IMR-90 (cell line): ENCODE results near the gene KCNN3. TPM values are rescaled to one million over a fixed set of nuclear protein-coding genes. Genes with fewer than 3 reads are reported as not detected.

Experiments used
- ATAC-seq: fragments of 200-7000 bp; cut with Tn5 transposase; 2 replicates; pipeline ENCODE4 v1.9.1; 2020; ENCODE audit warnings: low read depth, mild to moderate bottlenecking, moderate library complexity
- BruUV-seq: library from RNA; stranded (reverse); fragments of 400-500 nt; replicated peaks from 2 replicates; lab custom pipeline; 2021; lab: Mats Ljungman, UMichigan
- CTCF ChIA-PET: fragments of 300-600 bp; formaldehyde crosslinking; extraction: SDS; loops from one replicate; lab custom pipeline; 2021; ENCODE audit warnings: antibody characterized with exemption; lab: Yijun Ruan, JAX
- POLR2A ChIA-PET: fragments of 300-600 bp; sonication (Branson Sonifier 250); formaldehyde crosslinking; loops from one replicate; lab custom pipeline; 2022; ENCODE audit warnings: antibody characterized with exemption; ENCODE audit not compliant: unreplicated experiment; lab: Charles Lee
- DNase-seq: peaks from one replicate; pipeline ENCODE4 v3.0.0; 2013
- H2AFZ ChIP-seq: replicated peaks from 2 replicates; pipeline ENCODE3; 2013; ENCODE audit warnings: low read length, mild to moderate bottlenecking; ENCODE audit not compliant: poor library complexity
- H2AK5ac ChIP-seq: 2 replicates; pipeline ENCODE4 v1.6.1; 2013; ENCODE audit warnings: low read depth, low read length, inconsistent platforms
- H2AK9ac ChIP-seq: replicated peaks from 2 replicates; pipeline ENCODE3; 2013; ENCODE audit warnings: mild to moderate bottlenecking, low read depth, low read length, moderate library complexity; ENCODE audit not compliant: poor library complexity
- H2BK120ac ChIP-seq: 2 replicates; pipeline ENCODE4 v1.6.1; 2013; ENCODE audit warnings: low read depth, low read length, inconsistent platforms
- H2BK15ac ChIP-seq: 3 replicates; pipeline ENCODE4 v1.6.1; 2013; ENCODE audit warnings: low read depth, low read length, inconsistent platforms
- H2BK20ac ChIP-seq: 2 replicates; pipeline ENCODE4 v1.6.1; 2013; ENCODE audit warnings: low read depth, mild to moderate bottlenecking, inconsistent platforms, low read length, moderate library complexity
- H2BK5ac ChIP-seq: 2 replicates; pipeline ENCODE4 v1.6.1; 2013; ENCODE audit warnings: mild to moderate bottlenecking, low read depth, low read length, inconsistent platforms; ENCODE audit not compliant: poor library complexity, severe bottlenecking
- H3K14ac ChIP-seq: replicated peaks from 2 replicates; pipeline ENCODE4 v1.6.1; 2013; ENCODE audit warnings: low read depth, low read length, inconsistent platforms
- H3K18ac ChIP-seq: 2 replicates; pipeline ENCODE4 v1.6.1; 2013; ENCODE audit warnings: low read depth, low read length, control low read depth
- H3K23ac ChIP-seq: 2 replicates; pipeline ENCODE4 v1.6.1; 2013; ENCODE audit warnings: low read depth, low read length, inconsistent platforms
- H3K27ac ChIP-seq: 2 replicates; pipeline ENCODE4 v1.5.1; 2013; ENCODE audit warnings: mild to moderate bottlenecking, control low read depth, low read length; ENCODE audit not compliant: insufficient read depth
- H3K27me3 ChIP-seq: 2 replicates; pipeline ENCODE4 v1.6.1; 2013; ENCODE audit warnings: low read length; ENCODE audit not compliant: control insufficient read depth, insufficient read depth
- H3K36me3 ChIP-seq: 2 replicates; pipeline ENCODE4 v1.6.1; 2013; ENCODE audit warnings: low read length, mixed read lengths; ENCODE audit not compliant: control insufficient read depth, insufficient read depth
- H3K4ac ChIP-seq: 2 replicates; pipeline ENCODE4 v1.6.1; 2013; ENCODE audit warnings: low read depth, low read length, inconsistent platforms
- H3K4me1 ChIP-seq: 2 replicates; pipeline ENCODE4 v1.6.1; 2013; ENCODE audit warnings: low read length, mixed read lengths; ENCODE audit not compliant: control insufficient read depth, insufficient read depth
- H3K4me2 ChIP-seq: 2 replicates; pipeline ENCODE4 v1.6.1; 2013; ENCODE audit warnings: low read depth, mild to moderate bottlenecking, control low read depth, low read length, moderate library complexity
- H3K4me3 ChIP-seq: 2 replicates; pipeline ENCODE4 v1.5.1; 2013; ENCODE audit warnings: low read depth, mild to moderate bottlenecking, control low read depth, low read length, moderate library complexity; ENCODE audit not compliant: insufficient read depth
- H3K56ac ChIP-seq: 2 replicates; pipeline ENCODE4 v1.6.1; 2013; ENCODE audit warnings: low read length, inconsistent platforms; ENCODE audit not compliant: insufficient read depth; ENCODE audit errors: extremely low read depth
- H3K79me1 ChIP-seq, 2 experiments: 2 replicates each; pipeline ENCODE4 v1.6.1; 2013; ENCODE audit warnings: low read length in 2 of 2, inconsistent platforms in 1 of 2, low read depth in 1 of 2
- H3K9ac ChIP-seq: 2 replicates; pipeline ENCODE4 v1.6.1; 2013; ENCODE audit warnings: low read depth, low read length, control low read depth
- H3K9me1 ChIP-seq: 2 replicates; pipeline ENCODE4 v1.6.1; 2013; ENCODE audit warnings: low read length, inconsistent platforms; ENCODE audit not compliant: insufficient read depth
- H3K9me3 ChIP-seq: 2 replicates; pipeline ENCODE4 v1.6.1; 2013; ENCODE audit warnings: low read length; ENCODE audit not compliant: control insufficient read depth, insufficient read depth
- H4K20me1 ChIP-seq: 2 replicates; pipeline ENCODE4 v1.6.1; 2013; ENCODE audit warnings: low read length, inconsistent platforms; ENCODE audit not compliant: insufficient read depth
- H4K5ac ChIP-seq: 2 replicates; pipeline ENCODE4 v1.6.1; 2013; ENCODE audit warnings: mild to moderate bottlenecking, low read depth, low read length, control low read depth
- H4K8ac ChIP-seq, 2 experiments: 2 replicates each; pipeline ENCODE4 v1.6.1; 2013; ENCODE audit warnings: low read depth in 2 of 2, low read length in 2 of 2, control low read depth in 1 of 2, inconsistent platforms in 1 of 2
- H4K91ac ChIP-seq: 2 replicates; pipeline ENCODE4 v1.6.1; 2013; ENCODE audit warnings: low read depth, low read length, inconsistent platforms; ENCODE audit not compliant: insufficient read depth
- MAFK ChIP-seq: IDR thresholded peaks from 2 replicates; pipeline ENCODE4 v1.6.1; 2012; ENCODE audit warnings: low read depth, low read length, improper control_type of control experiment
- MXI1 ChIP-seq: IDR thresholded peaks from 2 replicates; pipeline ENCODE4 v1.6.1; 2012; ENCODE audit warnings: low read depth, mild to moderate bottlenecking, low read length, moderate library complexity, borderline replicate concordance
- NFE2L2 ChIP-seq: fragments of 150-350 bp; IDR thresholded peaks from 2 replicates; pipeline ENCODE4 v1.6.1; 2016; ENCODE audit warnings: low read depth, mild to moderate bottlenecking, low read length
- WGBS, 2 experiments: methylation state at CpG; one replicate each; pipeline versions ENCODE4 v1.1.5 to v1.1.7; 2013; ENCODE audit warnings: missing lambda C conversion rate in 2 of 2; ENCODE audit not compliant: insufficient read length in 1 of 2; ENCODE audit errors: extremely low coverage in 2 of 2; 5-methylcytosine and 5-hydroxymethylcytosine counted together
- dilution Hi-C: fragments of 300-500 bp; cut with HindIII; formaldehyde crosslinking; loops from one replicate; pipeline ENCODE4 v1.14.3; 2018; ENCODE audit warnings: low sequenced_read_pairs; ENCODE audit not compliant: unreplicated experiment
- in situ Hi-C: fragments of 300-500 bp; cut with MboI; formaldehyde crosslinking; loops from 3 replicates; pipeline ENCODE4 v1.14.3; 2019; ENCODE audit warnings: low sequenced_read_pairs, inconsistent platforms, mixed read lengths
- intact Hi-C: fragments of 100-400 bp; cut with micrococcal nuclease; formaldehyde crosslinking; loops from 2 replicates; pipeline ENCODE4 v1.10.0; 2022
- polyA plus RNA-seq, 3 experiments: library from polyadenylated mRNA; depleted of rRNA; stranded (reverse); fragments of >200 nt; gene quantifications; 2 replicates each; pipeline ENCODE4 v1.2.3, GENCODE V29; 2012; ENCODE audit warnings: low replicate concordance in 1 of 3
- total RNA-seq: library from RNA; depleted of rRNA; stranded (reverse); fragments of >200 nt; gene quantifications from 2 replicates; pipeline ENCODE4 v1.2.3, GENCODE V29; 2012

The KCNN3 gene
- total and polyA plus RNA-seq, 2 of the 4 experiments (the other 2 are of a cell fraction) = 0.02 TPM; not detected in 1

GRCh38 chr1:154878371-154879037 is 8.4 kb upstream of the KCNN3 start (continued):
- no peak for TF ChIP-seq MAFK

GRCh38 chr1:154877370-154877974 is 7.4 kb upstream of the KCNN3 start:
- ATAC-seq (peak; percentile 50), DNase-seq (peak; percentile 28)
- Histone ChIP-seq H4K91ac (no peak overlapping the region), H2AK9ac (no peak overlapping the region), H4K20me1 (no peaks in the 10 kb centered on the region), H3K4me2 (no peak overlapping the region), H3K4ac (no peak overlapping the region), H3K79me1 (no peaks in the 10 kb centered on the region), H3K56ac (no peak overlapping the region), H3K4me1 (peaks cover 1% of the 10 kb centered on the region; the same call in 1 of the 2 replicates), H4K8ac (no peak overlapping the region), H3K9me3 (no peaks in the 10 kb centered on the region), H2BK5ac (no peak overlapping the region), H3K27ac (no peak overlapping the region), H3K14ac (no peak overlapping the region), H3K23ac (no peak overlapping the region), H3K36me3 (no peaks in the 10 kb centered on the region), H2AFZ (peak overlapping the region; percentile 50), H3K4me3 (no peak overlapping the region), H3K27me3 (peaks cover 67% of the 10 kb centered on the region), H2BK120ac (no peak overlapping the region), H4K5ac (no peak overlapping the region), H3K9me1 (no peaks in the 10 kb centered on the region), H3K18ac (no peak overlapping the region), H2BK20ac (no peak overlapping the region), H3K9ac (no peak overlapping the region), H2BK15ac (no peak overlapping the region), H2AK5ac (no peak overlapping the region)
- TF ChIP-seq MXI1 = no peak
- no peak for TF ChIP-seq NFE2L2
- no peak for TF ChIP-seq MAFK
- dilution Hi-C loops = no loop called here
- 22% methylated on average over 8 of the region's 17 CpGs; no CpG with 5 or more reads in 1 of the 2 experiments for WGBS, 2 experiments
- POLR2A ChIA-PET = no interaction called here
- CTCF ChIA-PET = interaction anchor here (0.6 to 2.1 kb wide), 4 partner anchors 208 to 646 kb away, joined by 3 to 9 read pairs (median 6); no protein-coding TSS in a partner anchor
- in situ Hi-C loops = no loop called here
- BruUV-seq = no TSS peak
- intact Hi-C loops = loop anchor here (5.0 to 10.0 kb wide), 2 partner anchors 183 to 270 kb away; partner anchors contain the start of gene ADAR
